OCI-LY3 (cell line): ENCODE results near the gene GFAP.

Experiments
- H2AFZ ChIP-seq: fragments of 200-600, 300-600 bp; shearing (Covaris generic); 2 replicates; pipeline ENCODE4 v1.6.0; 2014; ENCODE audit warnings: antibody characterized with exemption, low read depth, low read length
- H3K27ac ChIP-seq: fragments of 200-600, 300-600 bp; sonication (generic); 2 replicates; pipeline ENCODE4 v1.5.1; 2014; ENCODE audit warnings: mild to moderate bottlenecking, low read length, moderate library complexity, mixed read lengths
- H3K27me3 ChIP-seq: fragments of 200-600, 300-600 bp; sonication (generic); 2 replicates; pipeline ENCODE4 v1.6.1; 2014; ENCODE audit warnings: low read depth, low read length, mixed read lengths
- H3K36me3 ChIP-seq: fragments of 200-600, 300-600 bp; sonication (generic); replicated peaks from 2 replicates; pipeline ENCODE3; 2014; ENCODE audit warnings: low read depth, low read length, mixed read lengths
- H3K4me1 ChIP-seq: fragments of 300-600, 200-600 bp; sonication (generic); 2 replicates; pipeline ENCODE4 v1.6.1; 2014; ENCODE audit warnings: low read length, mixed read lengths
- H3K4me2 ChIP-seq: fragments of 200-600, 300-600 bp; sonication (generic); 2 replicates; pipeline ENCODE4 v1.6.1; 2014; ENCODE audit warnings: low read length, mixed read lengths
- H3K4me3 ChIP-seq: fragments of 300-600, 200-600 bp; sonication (generic); 2 replicates; pipeline ENCODE4 v1.5.1; 2014; ENCODE audit warnings: antibody characterized with exemption, mild to moderate bottlenecking, low read length, moderate library complexity
- H3K79me2 ChIP-seq: fragments of 300-600, 200-600 bp; shearing (Covaris generic); 2 replicates; pipeline ENCODE4 v1.6.1; 2014; ENCODE audit warnings: mild to moderate bottlenecking, low read length, mixed read lengths
- H3K9ac ChIP-seq: fragments of 300-600, 200-600 bp; shearing (Covaris generic); 2 replicates; pipeline ENCODE4 v1.6.0; 2014; ENCODE audit warnings: mild to moderate bottlenecking, low read length, moderate library complexity
- H3K9me3 ChIP-seq: fragments of 200-600, 300-600 bp; shearing (Covaris generic); 2 replicates; pipeline ENCODE4 v1.6.1; 2014; ENCODE audit warnings: low read length, mixed read lengths; ENCODE audit not compliant: insufficient read depth
- H4K20me1 ChIP-seq: fragments of 200-600, 300-600 bp; sonication (generic); 2 replicates; pipeline ENCODE4 v1.6.1; 2016; ENCODE audit warnings: low read length, mixed read lengths; ENCODE audit not compliant: insufficient read depth
- CTCF ChIP-seq: fragments of 200-600, 300-600 bp; sonication (generic); IDR thresholded peaks from 2 replicates; pipeline ENCODE4 v1.5.1; 2014; ENCODE audit warnings: antibody characterized with exemption, low read length, low read depth
- EZH2phosphoT487 ChIP-seq: fragments of 200-600 bp; shearing (Covaris generic); IDR thresholded peaks from 2 replicates; pipeline ENCODE4 v1.6.1; 2018; ENCODE audit warnings: antibody characterized with exemption, mixed run types, low read depth

Gene GFAP

GRCh38 chr17:44915321-44915726 is at the start of gene GFAP:
Gene GFAP (minus strand): TSS chr17:44915500. CDS start chr17:44915486, 14 bp downstream.
- Histone ChIP-seq H3K4me1 (peaks cover 14% of the 10 kb centered on the region), H3K36me3 (no peaks in the 10 kb centered on the region), H4K20me1 (no peaks in the 10 kb centered on the region), H2AFZ (no peak within 1 kb of the TSS), H3K27me3 (peaks cover 8% of the 10 kb centered on the region), H3K79me2 (no peaks in the 10 kb centered on the region), H3K27ac (no peak within 1 kb of the TSS), H3K4me2 (no peak within 1 kb of the TSS), H3K9ac (no peak within 1 kb of the TSS), H3K4me3 (no peak within 1 kb of the TSS), H3K9me3 (no peaks in the 10 kb centered on the region)
- no peak for TF ChIP-seq EZH2phosphoT487
- TF ChIP-seq CTCF: no peak

GRCh38 chr17:44961921-44962350 is 46.6 kb upstream of the GFAP start:
- H3K79me2 ChIP-seq: no peaks in the 10 kb centered on the region
- no peaks in the 10 kb centered on the region for H3K4me1 ChIP-seq
- no peaks in the 10 kb centered on the region for H3K9me3 ChIP-seq
- no peaks in the 10 kb centered on the region for H3K36me3 ChIP-seq
- no peak overlapping the region for H3K4me3 ChIP-seq
- H3K27me3 ChIP-seq: no peaks in the 10 kb centered on the region
- H2AFZ ChIP-seq: no peak overlapping the region
- H4K20me1 ChIP-seq: no peaks in the 10 kb centered on the region
- H3K27ac ChIP-seq: no peak overlapping the region
- H3K9ac ChIP-seq: no peak overlapping the region
- TF ChIP-seq CTCF: no peak
- TF ChIP-seq EZH2phosphoT487: no peak
- no peak overlapping the region for H3K4me2 ChIP-seq

GRCh38 chr17:44960691-44961090 is 45.4 kb upstream of the GFAP start:
- H3K9me3 ChIP-seq: no peaks in the 10 kb centered on the region

More at GRCh38 chr17:44960691-44961090, 45.4 kb upstream of the GFAP start:
- Histone ChIP-seq H3K4me1 (no peaks in the 10 kb centered on the region), H3K4me3 (no peak overlapping the region), H3K27me3 (peaks cover 2% of the 10 kb centered on the region; the same call in 1 of the 2 replicates), H3K27ac (no peak overlapping the region), H4K20me1 (no peaks in the 10 kb centered on the region), H3K4me2 (no peak overlapping the region), H3K36me3 (no peaks in the 10 kb centered on the region), H3K79me2 (no peaks in the 10 kb centered on the region), H3K9ac (no peak overlapping the region), H2AFZ (no peak overlapping the region)
- TF ChIP-seq CTCF (no peak), EZH2phosphoT487 (no peak)
